ENCODE results near the gene UMODL1.

DNA sequence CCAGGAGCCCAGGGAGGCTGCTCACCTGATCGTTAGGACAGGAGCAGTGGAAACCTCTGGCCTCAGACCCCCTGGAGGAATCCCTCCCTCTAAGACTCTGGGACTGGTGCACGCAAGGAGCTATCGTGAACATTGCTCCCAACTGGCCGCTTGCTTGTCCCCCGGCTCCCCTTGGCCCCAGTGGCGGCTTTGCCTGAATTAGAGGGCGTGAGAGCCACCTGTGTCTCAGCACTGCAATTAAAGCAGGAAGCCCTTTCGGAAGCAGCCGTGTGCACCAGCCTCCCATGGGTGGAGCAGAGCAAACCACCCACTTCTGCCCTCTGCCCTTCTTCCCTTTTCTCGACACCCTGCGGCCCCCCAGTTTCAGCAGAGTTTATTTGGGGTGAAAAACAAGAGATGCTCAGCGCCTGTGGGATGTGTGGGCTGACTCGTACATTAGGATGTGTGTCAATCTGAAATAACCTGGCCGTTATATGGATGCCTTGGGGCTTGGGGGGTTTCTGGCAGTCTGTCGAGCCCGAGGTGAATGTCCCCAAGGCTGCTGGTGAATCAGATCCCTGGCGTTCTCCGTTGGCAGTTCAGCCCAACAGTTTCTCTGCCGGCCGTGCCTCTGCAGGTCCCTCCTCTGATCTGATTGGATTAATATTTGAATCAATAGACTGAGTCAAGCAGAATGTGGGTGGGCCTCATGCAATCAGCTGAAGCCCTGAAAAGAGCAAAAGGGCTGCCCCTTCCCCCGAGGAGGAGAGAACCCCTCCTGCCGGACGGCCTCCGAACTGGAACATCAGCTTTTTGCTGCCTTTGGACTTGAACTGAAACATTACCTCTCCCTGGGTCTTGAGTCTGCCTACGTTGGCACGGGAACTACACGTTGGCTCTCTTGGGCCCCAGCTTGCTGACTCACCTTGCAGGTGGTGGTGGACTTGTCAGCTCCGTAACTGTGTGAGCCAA, 7.3 kb upstream of the UMODL1 start:
- TF ChIP-seq, protein P1, sequence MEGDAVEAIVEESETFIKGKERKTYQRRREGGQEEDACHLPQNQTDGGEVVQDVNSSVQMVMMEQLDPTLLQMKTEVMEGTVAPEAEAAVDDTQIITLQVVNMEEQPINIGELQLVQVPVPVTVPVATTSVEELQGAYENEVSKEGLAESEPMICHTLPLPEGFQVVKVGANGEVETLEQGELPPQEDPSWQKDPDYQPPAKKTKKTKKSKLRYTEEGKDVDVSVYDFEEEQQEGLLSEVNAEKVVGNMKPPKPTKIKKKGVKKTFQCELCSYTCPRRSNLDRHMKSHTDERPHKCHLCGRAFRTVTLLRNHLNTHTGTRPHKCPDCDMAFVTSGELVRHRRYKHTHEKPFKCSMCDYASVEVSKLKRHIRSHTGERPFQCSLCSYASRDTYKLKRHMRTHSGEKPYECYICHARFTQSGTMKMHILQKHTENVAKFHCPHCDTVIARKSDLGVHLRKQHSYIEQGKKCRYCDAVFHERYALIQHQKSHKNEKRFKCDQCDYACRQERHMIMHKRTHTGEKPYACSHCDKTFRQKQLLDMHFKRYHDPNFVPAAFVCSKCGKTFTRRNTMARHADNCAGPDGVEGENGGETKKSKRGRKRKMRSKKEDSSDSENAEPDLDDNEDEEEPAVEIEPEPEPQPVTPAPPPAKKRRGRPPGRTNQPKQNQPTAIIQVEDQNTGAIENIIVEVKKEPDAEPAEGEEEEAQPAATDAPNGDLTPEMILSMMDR (conservative IDR thresholded peaks at IDR 0.05; ENCODE audit: low read length): peak; percentile 21; the same call in 1 of the 2 replicates
- no peak for TF ChIP-seq EZH2phosphoT487 (IDR thresholded peaks at IDR 0.05; ENCODE audit: borderline replicate concordance, low read depth, low read length)

All from OCI-LY7 (cell line).